Measurements from ENCODE around the gene EFCAB8.

DNA sequence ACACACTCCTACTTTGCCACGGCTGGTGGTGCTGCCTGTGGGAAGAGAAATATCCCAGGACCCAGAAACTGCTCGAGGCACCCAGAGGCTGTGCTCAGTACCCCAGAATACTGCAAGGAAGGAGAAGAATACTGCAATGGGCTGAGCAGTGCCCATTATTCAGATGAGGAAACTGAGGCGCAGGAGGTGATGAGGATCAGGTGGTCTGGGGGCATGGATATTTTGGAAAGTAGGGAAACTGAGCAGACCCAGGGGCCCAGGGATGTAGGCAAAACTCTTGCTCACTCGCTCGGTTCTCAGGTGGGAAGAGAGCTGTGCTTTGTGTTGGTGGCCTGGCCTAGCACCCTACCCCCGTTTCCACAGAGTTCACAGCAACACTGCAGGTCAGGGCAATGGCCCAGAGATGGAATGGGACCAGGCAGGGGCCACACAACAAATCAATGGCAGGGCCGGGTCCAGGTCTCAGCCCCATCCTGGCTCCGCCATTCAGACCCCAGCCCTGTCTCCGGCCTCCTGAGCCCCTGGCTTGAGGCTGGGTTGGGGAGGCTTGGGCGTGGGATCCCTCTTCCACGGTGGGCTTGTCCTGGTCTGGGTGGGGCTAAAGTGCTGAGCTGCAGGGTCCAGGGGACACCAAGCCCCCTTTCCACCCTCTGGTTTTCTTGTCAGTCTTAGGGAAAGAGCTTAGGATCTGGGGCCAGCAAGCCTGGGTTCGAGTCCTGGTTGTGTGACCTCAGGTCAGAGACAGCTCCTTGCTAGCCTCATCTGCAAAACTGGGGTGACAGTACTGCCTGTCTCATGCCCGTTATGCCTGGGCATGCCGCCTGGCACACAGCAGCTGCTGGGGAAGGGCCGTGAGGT, 111.6 kb downstream of the EFCAB8 start:
- TF ChIP-seq CTCF (IDR thresholded peaks at IDR 0.05) (no peak), POLR2A (IDR thresholded peaks at IDR 0.05) (no peak)

Data from body of pancreas (tissue), 4 donors.